ENCODE results near the gene ATAD3A.

DNA sequence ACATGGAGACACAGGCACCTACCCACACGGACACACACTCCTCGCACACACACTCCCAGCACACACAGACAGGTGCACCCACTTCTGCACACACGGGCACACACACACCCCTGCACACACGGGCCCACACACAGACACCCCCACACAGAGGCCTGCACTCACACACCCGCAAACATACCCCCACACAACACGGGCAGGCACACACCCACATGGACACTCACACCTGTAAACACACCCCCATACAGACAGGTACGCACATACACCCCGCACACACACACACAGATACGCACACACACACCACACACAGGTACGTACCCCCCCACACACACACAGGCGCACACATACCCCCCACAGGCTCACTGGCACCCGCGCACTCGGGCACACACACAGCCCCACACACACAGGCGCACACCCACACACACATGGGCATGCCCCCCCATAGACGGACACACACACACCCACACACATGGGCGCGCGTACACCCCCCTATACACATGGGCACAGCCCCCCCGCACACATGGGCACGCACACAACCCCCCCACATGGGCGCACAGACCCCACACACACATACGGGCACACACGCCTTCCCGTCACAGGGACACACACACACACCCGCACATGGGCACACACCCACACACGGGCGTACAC lies 6.1 kb downstream of the ATAD3A start:
- TF ChIP-seq, protein P1, sequence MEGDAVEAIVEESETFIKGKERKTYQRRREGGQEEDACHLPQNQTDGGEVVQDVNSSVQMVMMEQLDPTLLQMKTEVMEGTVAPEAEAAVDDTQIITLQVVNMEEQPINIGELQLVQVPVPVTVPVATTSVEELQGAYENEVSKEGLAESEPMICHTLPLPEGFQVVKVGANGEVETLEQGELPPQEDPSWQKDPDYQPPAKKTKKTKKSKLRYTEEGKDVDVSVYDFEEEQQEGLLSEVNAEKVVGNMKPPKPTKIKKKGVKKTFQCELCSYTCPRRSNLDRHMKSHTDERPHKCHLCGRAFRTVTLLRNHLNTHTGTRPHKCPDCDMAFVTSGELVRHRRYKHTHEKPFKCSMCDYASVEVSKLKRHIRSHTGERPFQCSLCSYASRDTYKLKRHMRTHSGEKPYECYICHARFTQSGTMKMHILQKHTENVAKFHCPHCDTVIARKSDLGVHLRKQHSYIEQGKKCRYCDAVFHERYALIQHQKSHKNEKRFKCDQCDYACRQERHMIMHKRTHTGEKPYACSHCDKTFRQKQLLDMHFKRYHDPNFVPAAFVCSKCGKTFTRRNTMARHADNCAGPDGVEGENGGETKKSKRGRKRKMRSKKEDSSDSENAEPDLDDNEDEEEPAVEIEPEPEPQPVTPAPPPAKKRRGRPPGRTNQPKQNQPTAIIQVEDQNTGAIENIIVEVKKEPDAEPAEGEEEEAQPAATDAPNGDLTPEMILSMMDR (IDR thresholded peaks at IDR 0.05), result no peak
- no peak for TF ChIP-seq FOXJ3 (CRISPR knock-in tag; IDR thresholded peaks at IDR 0.05)
